RPMI7951 (cell line): ENCODE results near the gene IGF2R. TPM values are rescaled to one million over a fixed set of nuclear protein-coding genes. Genes with fewer than 3 reads are reported as not detected.
"Not testable (repeated sequence)": the region's sequence is repeated elsewhere in the genome, so short reads cannot be mapped to it uniquely, and the experiment has no call there.

Source experiments
- DNase-seq: peaks from one replicate; pipeline ENCODE4 v3.0.0-alpha.2; 2012; ENCODE audit warnings: low read depth
- total RNA-seq: library from RNA; depleted of rRNA; stranded (reverse); fragments of >200 nt; shearing (Covaris generic); gene quantifications from 2 replicates; pipeline ENCODE4 v1.2.3, GENCODE V29; 2014

The IGF2R gene
- total RNA-seq, 1 experiment from 2014 or later, result 36.2 TPM

DNA sequence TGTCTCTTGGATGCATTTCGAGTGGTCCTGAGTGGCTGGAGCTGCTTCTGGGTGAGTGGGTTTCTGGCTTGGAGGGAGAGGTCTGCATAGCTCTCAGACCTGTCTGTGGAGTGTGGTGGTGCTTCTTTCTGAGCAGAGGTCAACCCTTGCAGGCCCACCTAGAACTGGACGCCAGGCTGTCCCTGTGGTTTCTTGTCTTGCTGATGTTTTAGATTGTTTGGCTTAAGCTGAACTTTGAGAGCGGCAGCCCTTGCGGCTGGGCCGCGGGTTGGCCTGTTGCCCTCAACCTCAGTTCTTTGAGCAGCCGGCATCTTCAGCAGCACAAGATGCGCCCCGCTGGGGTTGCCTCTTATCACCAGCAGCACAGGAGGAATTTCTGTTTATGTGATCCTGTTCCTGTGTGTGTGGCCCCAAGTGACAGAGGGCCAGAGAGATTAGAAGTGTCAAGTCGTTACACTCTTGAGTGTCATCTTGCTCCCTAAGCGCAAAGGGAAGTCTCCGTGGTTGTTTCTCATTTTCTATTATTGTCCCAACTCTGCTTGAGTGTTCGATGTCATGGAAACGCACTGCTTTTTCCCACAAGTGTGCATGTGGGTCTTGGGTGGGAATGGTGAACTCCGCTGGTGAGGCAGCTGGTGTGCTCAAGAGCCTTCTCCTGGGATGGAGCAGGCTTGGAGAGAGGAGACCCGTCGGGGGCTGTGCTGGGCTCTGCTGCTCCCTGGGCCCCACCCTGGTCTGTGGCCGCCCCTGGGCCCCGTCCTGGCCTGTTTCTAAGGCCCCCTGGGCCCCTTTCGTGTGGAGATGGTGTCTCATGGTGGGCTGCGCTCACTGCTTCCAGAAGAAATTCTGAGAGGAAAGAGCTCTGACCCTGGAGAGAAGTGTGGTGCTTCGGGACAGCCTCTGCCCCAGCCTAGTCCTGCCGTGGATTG lies 132.7 kb downstream of the IGF2R start:
- no peak for DNase-seq

DNA sequence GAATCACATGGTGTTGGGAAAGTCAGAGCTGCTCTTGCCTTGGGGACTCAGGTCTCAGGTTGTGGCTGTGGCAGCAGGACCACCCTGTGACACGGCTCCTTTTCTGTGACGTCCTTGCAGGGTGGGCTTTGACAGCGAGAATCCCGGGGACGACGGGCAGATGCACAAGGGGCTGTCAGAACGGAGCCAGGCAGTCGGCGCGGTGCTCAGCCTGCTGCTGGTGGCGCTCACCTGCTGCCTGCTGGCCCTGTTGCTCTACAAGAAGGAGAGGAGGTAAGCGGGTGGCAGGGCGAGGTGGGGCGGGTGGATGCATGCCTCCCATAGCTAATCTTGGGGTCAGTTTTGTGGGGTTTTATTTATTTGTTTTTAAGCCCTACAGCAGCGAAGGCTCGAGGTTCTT lies 133.5 kb downstream of the IGF2R start:
- no peak for DNase-seq

DNA sequence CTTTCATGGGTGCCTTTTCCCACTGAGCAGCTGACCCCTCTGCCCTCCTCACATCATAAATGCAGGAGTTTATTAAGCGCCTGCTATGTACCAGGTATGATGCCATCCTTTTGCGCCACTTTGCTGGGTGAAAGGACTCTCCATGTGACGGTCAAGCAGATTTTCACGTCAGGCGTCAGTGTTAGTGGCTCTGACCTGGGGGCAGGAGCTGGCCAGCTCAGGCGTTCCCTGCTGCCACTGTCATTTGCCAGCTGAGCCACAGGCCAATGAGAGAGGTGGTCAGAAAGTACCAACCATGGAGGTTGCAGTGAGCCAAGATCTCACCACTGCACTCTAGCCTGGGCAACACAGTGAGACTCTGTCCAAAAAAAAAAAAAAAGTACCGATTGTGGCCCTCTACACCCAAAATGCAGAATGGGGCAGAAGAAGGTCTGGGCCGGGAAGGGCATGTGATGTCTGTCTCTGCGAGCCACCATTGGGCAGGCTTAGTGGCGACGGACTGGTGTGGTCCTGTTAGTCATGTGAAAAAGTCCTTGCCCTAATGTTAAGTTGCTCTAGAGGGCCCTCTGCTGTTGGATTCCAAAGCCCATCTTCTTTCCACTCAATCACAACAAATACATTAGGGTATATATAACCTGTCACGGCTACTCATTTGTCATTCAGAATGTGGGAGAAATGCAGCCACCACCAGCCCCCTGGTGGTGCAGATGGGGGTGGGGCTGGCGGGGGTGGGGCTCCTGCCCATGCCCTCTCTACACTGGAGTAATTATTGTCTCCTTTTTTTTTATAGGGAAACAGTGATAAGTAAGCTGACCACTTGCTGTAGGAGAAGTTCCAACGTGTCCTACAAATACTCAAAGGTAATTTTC lies 134.3 kb downstream of the IGF2R start:
- peak; percentile 21 for DNase-seq

- DNase-seq, result no peak
Observed at GRCh38 chr6:160103825-160104100, 134.9 kb downstream of the IGF2R start.

DNA sequence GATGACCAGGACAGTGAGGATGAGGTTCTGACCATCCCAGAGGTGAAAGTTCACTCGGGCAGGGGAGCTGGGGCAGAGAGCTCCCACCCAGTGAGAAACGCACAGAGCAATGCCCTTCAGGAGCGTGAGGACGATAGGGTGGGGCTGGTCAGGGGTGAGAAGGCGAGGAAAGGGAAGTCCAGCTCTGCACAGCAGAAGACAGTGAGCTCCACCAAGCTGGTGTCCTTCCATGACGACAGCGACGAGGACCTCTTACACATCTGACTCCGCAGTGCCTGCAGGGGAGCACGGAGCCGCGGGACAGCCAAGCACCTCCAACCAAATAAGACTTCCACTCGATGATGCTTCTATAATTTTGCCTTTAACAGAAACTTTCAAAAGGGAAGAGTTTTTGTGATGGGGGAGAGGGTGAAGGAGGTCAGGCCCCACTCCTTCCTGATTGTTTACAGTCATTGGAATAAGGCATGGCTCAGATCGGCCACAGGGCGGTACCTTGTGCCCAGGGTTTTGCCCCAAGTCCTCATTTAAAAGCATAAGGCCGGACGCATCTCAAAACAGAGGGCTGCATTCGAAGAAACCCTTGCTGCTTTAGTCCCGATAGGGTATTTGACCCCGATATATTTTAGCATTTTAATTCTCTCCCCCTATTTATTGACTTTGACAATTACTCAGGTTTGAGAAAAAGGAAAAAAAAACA lies 136.1 kb downstream of the IGF2R start:
- no peak for DNase-seq

DNA sequence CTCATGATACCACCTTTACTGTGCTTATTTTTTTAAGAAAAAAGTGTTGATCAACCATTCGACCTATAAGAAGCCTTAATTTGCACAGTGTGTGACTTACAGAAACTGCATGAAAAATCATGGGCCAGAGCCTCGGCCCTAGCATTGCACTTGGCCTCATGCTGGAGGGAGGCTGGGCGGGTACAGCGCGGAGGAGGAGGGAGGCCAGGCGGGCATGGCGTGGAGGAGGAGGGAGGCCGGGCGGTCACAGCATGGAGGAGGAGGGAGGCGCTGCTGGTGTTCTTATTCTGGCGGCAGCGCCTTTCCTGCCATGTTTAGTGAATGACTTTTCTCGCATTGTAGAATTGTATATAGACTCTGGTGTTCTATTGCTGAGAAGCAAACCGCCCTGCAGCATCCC lies 137.1 kb downstream of the IGF2R start:
- DNase-seq, result no peak

- DNase-seq, result no peak
Observed at GRCh38 chr6:160106701-160107100, 137.8 kb downstream of the IGF2R start.

GRCh38 chr6:160108077-160108476 lies 139.2 kb downstream of the IGF2R start:
- DNase-seq, result no peak

- DNase-seq, result no peak
Observed at GRCh38 chr6:160110586-160111123, 141.8 kb downstream of the IGF2R start.

- DNase-seq, result no peak
Observed at GRCh38 chr6:160111806-160112205, 142.9 kb downstream of the IGF2R start.

DNA sequence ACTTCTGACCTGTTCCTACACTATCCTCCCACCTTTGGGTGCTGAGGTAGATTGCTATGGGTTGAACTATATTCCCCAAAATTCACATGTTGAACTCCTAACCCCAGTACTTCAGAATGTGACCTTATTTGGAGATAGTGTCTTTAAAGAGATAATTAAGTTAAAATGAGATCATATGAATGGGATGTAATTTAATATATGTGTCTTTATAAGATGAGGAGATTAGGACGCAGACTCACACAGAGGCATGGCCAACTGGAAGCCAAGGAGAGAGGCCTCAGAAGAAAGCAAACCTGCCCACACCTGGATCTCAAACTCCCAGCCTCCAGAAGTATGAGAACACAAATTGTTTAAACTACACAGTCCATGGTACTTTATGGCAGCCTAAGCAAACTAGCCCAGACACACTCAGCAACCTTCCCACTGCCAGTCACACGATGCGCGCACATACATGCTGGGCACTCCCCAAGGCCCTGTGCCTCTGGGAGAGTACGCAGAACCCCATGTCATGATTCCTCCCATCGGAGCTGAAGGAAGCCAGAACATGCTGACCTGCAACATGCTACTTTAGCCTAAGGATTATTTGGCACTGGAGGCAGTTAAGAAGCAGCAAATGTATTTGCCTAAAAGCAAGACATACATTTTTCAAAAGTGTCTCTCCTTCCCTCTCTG lies 143.9 kb downstream of the IGF2R start:
- no peak for DNase-seq

DNA sequence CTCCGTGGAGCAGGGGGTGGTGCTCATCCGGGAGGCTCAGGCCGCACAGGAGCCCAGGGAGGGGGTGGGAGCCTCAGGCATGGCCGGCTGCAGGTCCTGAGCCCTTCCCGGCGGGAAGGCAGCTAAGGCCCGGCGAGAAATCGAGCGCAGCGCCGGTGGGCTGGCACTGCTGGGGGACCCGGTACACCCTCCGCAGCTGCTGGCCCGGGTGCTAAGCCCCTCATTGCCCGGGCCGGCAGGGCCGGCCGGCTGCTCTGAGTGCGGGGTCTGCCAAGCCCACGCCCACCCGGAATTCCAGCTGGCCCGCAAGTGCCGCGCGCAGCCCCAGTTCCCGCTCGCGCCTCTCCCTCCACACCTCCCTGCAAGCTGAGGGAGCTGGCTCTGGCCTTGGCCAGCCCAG lies 145.7 kb downstream of the IGF2R start:
- not testable (repeated sequence) for DNase-seq

DNA sequence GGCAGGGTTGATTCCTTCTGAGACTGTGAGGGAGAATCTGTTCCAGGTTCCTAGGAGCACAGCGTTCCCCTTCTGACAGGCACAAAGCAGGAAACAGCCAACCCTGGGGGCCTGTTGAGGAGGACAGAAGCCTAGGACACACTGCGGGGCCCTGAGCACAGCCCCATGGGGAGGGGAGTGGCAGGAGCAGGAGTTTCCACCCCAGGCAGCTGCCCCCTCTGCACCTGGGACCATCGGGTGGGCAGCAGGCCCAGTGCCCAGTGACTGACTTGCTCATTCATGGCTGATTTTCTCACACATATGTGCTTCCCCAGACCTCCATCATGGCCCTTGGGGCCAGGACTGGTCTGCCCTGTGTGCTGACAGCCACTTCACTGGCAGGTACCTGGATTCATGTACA lies 146.5 kb downstream of the IGF2R start:
- DNase-seq, result no peak

DNA sequence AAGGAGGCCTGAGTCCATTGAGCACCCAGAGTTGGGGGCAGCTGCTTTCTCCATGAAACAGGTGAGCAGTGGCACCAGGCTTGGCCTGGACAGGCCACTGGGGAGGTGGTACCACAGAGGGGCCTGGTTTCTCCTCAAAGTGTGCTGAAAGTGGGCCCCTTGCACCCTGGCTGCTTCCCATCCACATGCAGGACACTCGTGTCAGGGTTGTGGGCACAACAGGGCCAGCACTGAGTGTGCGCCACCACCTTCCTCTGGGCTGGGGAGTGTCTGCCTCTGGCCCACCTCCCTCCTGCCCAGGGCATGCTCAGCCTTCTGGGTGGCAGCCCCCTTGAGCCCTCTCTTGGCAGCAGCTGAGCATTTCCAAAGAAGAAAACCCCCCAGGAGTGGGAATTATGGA lies 147.5 kb downstream of the IGF2R start:
- DNase-seq, result no peak

DNA sequence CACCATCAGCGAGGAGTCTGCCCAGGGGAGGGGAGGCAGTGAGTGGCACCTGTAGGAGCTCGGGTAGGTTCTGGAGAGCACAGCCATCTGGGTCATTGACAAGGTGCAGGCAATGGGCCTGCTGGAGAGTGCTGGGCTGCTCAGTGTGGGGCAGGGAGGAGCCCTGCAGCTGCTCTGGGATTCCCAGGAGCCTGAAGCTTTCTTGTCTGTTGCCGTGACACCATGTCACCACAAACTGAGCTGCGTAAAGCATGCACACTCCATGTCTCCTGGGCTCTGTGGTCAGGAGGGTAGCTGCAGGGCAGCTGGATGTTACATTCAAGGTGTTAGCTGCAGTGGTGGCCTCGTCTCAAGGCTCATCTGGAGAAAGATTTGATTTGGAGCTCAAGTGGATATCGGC lies 148.3 kb downstream of the IGF2R start:
- DNase-seq, result no peak

DNA sequence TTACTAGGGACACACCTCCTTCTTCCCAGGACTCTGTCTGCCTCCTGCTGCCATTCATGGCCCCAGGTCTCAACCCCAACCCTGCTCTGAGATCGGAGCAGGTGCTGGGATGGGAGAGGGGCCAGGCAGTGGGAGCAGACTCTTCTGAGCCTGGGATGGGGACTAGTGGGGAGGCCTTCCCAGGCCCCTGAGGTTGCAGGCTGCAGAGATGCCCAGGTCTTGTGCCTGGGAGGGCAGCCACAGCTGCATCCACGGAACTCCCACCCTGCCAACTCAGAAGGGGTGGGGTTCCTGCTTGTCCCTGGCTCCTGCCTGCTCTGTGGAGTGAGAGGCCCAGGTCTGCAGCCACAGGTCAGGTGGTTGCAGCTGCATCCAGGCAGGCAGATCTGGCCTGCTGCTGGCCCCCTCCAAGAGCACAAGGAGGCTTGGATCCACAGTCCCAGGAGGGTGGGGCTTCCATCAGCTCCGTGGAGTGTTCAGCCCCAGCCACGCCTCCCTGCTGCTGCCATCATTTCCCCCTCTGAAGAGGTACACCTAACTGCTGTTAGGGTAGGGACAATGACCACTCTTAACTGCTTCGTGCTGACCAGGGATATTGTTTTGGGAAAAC lies 149.8 kb downstream of the IGF2R start:
- DNase-seq, result no peak

DNA sequence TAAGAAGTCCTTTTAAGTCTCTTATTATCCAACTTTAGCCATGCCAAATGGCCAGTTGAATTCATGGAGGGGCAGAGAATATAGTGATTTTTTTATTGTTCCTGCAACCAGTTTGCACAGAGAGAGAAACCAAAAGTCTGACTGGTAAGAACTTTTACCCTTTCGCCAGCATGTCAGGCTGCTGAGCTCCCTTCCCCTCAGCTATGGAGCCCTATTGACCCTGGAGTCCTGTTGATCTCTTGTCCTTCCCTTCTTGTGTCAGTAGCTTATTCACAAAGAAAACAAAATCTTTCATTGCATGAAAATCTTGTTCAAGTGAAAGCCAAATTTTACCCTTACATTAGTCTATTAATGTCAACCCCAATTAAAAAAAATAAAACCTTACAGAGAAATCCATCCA lies 151.2 kb downstream of the IGF2R start:
- no peak for DNase-seq

- DNase-seq, result no peak
Observed at GRCh38 chr6:160121558-160121957, 152.7 kb downstream of the IGF2R start, which contains the start of gene SLC22A1. SLC22A1 (plus strand) TSS chr6:160121815; CDS start chr6:160121936, 121 bp downstream.

GRCh38 chr6:160121981-160122380 lies 153.1 kb downstream of the IGF2R start:
- no peak for DNase-seq

GRCh38 chr6:160122744-160123143 lies 153.9 kb downstream of the IGF2R start:
- no peak for DNase-seq

GRCh38 chr6:160124007-160124406 lies 155.1 kb downstream of the IGF2R start:
- no peak for DNase-seq
